WTC11 (cell line): ENCODE measurements around the gene PRKX. TPM values are rescaled to one million over a fixed set of nuclear protein-coding genes. Genes with fewer than 3 reads are reported as not detected.

Source experiments
- ATAC-seq: fragments of 200-7000 bp; cut with Tn5 transposase; 2 replicates; pipeline ENCODE4 v1.10.0; 2021; ENCODE audit warnings: mild to moderate bottlenecking, moderate library complexity
- CTCF ChIA-PET: fragments of 300-600 bp; sonication (Branson Sonifier 250); formaldehyde crosslinking; loops from one replicate; lab custom pipeline; 2021; ENCODE audit warnings: antibody characterized with exemption; lab: Charles Lee
- POLR2A ChIA-PET: fragments of 350-600 bp; sonication (Branson Sonifier 250); formaldehyde crosslinking; loops from one replicate; lab custom pipeline; 2021; ENCODE audit warnings: antibody characterized with exemption; lab: Charles Lee
- DNase-seq: peaks from one replicate; pipeline ENCODE4 v3.0.0; 2021; ENCODE audit warnings: low spot score
- H3K27ac Mint-ChIP-seq: 2 replicates; pipeline ENCODE4 v1.8.0; 2021; ENCODE audit warnings: mixed read lengths
- H3K27me3 Mint-ChIP-seq: 2 replicates; pipeline ENCODE4 v1.8.0; 2021; ENCODE audit warnings: low read depth, mild to moderate bottlenecking, moderate library complexity, mixed read lengths
- H3K36me3 Mint-ChIP-seq: 2 replicates; pipeline ENCODE4 v1.8.0; 2021; ENCODE audit warnings: mixed read lengths
- H3K4me1 Mint-ChIP-seq: 2 replicates; pipeline ENCODE4 v1.8.0; 2022; ENCODE audit warnings: mixed read lengths
- H3K4me3 Mint-ChIP-seq: 2 replicates; pipeline ENCODE4 v1.8.0; 2021; ENCODE audit warnings: mild to moderate bottlenecking, moderate library complexity, mixed read lengths
- H3K9me3 Mint-ChIP-seq: 2 replicates; pipeline ENCODE4 v1.8.0; 2021; ENCODE audit warnings: mixed read lengths
- HMGA2 ChIP-seq: fragments of 250-450 bp; sonication (Bioruptor Pico); IDR thresholded peaks from 2 replicates; pipeline ENCODE4 v1.4.0; 2021; ENCODE audit warnings: mild to moderate bottlenecking, moderate library complexity
- JUN ChIP-seq: sonication (generic); formaldehyde crosslinking; IDR thresholded peaks from 2 replicates; pipeline ENCODE4 v1.8.0; 2023; ENCODE audit warnings: mild to moderate bottlenecking, missing genetic modification reagents
- NR1H2 ChIP-seq: sonication (generic); formaldehyde crosslinking; IDR thresholded peaks from 2 replicates; pipeline ENCODE4 v1.9.0; 2021; ENCODE audit warnings: mild to moderate bottlenecking, moderate library complexity, missing genetic modification reagents
- NR3C1 ChIP-seq: sonication (generic); formaldehyde crosslinking; conservative IDR thresholded peaks from 2 replicates; pipeline ENCODE4 v1.8.1; 2023; ENCODE audit warnings: low read depth, mild to moderate bottlenecking, missing genetic modification reagents
- SMAD4 ChIP-seq: sonication (generic); formaldehyde crosslinking; IDR thresholded peaks from 2 replicates; pipeline ENCODE4 v1.8.0; 2022; ENCODE audit warnings: mild to moderate bottlenecking, missing genetic modification reagents
- TCF7 ChIP-seq: sonication (generic); formaldehyde crosslinking; IDR thresholded peaks from 2 replicates; pipeline ENCODE4 v1.8.0; 2022; ENCODE audit warnings: mild to moderate bottlenecking, low read depth, missing genetic modification reagents, moderate library complexity
- TEAD4 ChIP-seq: sonication (generic); formaldehyde crosslinking; IDR thresholded peaks from 2 replicates; pipeline ENCODE4 v1.8.0; 2022; ENCODE audit warnings: mild to moderate bottlenecking, missing genetic modification reagents
- ZNF121 ChIP-seq: sonication (generic); formaldehyde crosslinking; IDR thresholded peaks from 2 replicates; pipeline ENCODE4 v1.8.0; 2023; ENCODE audit warnings: missing genetic modification reagents
- ZNF232 ChIP-seq: sonication (generic); formaldehyde crosslinking; IDR thresholded peaks from 2 replicates; pipeline ENCODE4 v1.8.0; 2022; ENCODE audit warnings: mild to moderate bottlenecking, missing genetic modification reagents
- total RNA-seq: library from RNA; stranded (reverse); gene quantifications from 3 replicates; pipeline ENCODE4 v1.2.3, GENCODE V29; 2021
- TF ChIP-seq, protein P1 (sequence below): sonication (generic); formaldehyde crosslinking; IDR thresholded peaks from 2 replicates; pipeline ENCODE4 v1.8.0; 2022; ENCODE audit warnings: missing genetic modification reagents
- TF ChIP-seq, protein P2 (sequence below): sonication (generic); formaldehyde crosslinking; IDR thresholded peaks from 2 replicates; pipeline ENCODE4 v1.8.1; 2023; ENCODE audit warnings: mild to moderate bottlenecking, missing genetic modification reagents
- TF ChIP-seq, protein P3 (sequence below): sonication (generic); formaldehyde crosslinking; IDR thresholded peaks from 2 replicates; pipeline ENCODE4 v1.8.0; 2022; ENCODE audit warnings: mild to moderate bottlenecking, missing genetic modification reagents
- TF ChIP-seq, protein P4 (sequence below): fragments of 250-450 bp; sonication (Bioruptor Pico); conservative IDR thresholded peaks from 2 replicates; pipeline ENCODE4 v1.9.0; 2021; ENCODE audit warnings: mild to moderate bottlenecking
- TF ChIP-seq, protein P5 (sequence below): fragments of 200-600 bp; IDR thresholded peaks from 2 replicates; pipeline ENCODE4 v1.8.0; 2022; ENCODE audit warnings: antibody characterized with exemption
- TF ChIP-seq, protein P6 (sequence below): sonication (generic); formaldehyde crosslinking; IDR thresholded peaks from 2 replicates; pipeline ENCODE4 v1.8.0; 2023; ENCODE audit warnings: missing genetic modification reagents
- TF ChIP-seq, protein P7 (sequence below): sonication (generic); formaldehyde crosslinking; IDR thresholded peaks from 2 replicates; pipeline ENCODE4 v1.8.1; 2022; ENCODE audit warnings: low read depth, missing genetic modification reagents, borderline replicate concordance
- TF ChIP-seq, protein P8 (sequence below): sonication (generic); formaldehyde crosslinking; conservative IDR thresholded peaks from 2 replicates; pipeline ENCODE4 v1.8.1; 2023; ENCODE audit warnings: mild to moderate bottlenecking, low read depth, missing genetic modification reagents, moderate library complexity

Gene PRKX
- total RNA-seq, 1 experiment from 2014 or later = 66.6 TPM

DNA sequence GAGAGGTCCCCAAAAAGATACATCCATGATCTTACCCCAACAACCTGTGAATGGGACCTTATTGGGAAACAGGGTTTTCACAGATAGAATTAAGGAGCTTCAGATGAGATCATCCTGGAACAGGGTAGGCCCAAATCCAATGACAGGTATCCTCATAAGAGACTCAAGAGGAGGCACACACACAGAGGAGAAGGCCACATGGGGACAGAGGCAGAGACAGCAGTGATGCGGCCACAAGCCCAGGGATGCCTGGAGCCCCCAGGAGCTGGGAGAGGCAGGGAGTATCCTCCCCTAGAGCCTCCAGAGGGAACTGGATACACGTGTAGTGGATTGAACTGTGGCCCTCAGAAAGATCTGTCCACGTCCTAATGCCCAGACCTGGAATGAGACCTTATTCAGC, 82.3 kb downstream of the PRKX start:
- H3K4me1 Mint-ChIP-seq = no peaks in the 10 kb centered on the region
- no peak overlapping the region for H3K27ac Mint-ChIP-seq
- no peak for DNase-seq
- H3K4me3 Mint-ChIP-seq = no peak overlapping the region
- ChIA-PET CTCF (no interaction called here), POLR2A (no interaction called here)
- ATAC-seq = no peak
- H3K27me3 Mint-ChIP-seq = no peaks in the 10 kb centered on the region
- H3K9me3 Mint-ChIP-seq = no peaks in the 10 kb centered on the region
- H3K36me3 Mint-ChIP-seq = peaks cover 34% of the 10 kb centered on the region
- TF ChIP-seq, protein P1, sequence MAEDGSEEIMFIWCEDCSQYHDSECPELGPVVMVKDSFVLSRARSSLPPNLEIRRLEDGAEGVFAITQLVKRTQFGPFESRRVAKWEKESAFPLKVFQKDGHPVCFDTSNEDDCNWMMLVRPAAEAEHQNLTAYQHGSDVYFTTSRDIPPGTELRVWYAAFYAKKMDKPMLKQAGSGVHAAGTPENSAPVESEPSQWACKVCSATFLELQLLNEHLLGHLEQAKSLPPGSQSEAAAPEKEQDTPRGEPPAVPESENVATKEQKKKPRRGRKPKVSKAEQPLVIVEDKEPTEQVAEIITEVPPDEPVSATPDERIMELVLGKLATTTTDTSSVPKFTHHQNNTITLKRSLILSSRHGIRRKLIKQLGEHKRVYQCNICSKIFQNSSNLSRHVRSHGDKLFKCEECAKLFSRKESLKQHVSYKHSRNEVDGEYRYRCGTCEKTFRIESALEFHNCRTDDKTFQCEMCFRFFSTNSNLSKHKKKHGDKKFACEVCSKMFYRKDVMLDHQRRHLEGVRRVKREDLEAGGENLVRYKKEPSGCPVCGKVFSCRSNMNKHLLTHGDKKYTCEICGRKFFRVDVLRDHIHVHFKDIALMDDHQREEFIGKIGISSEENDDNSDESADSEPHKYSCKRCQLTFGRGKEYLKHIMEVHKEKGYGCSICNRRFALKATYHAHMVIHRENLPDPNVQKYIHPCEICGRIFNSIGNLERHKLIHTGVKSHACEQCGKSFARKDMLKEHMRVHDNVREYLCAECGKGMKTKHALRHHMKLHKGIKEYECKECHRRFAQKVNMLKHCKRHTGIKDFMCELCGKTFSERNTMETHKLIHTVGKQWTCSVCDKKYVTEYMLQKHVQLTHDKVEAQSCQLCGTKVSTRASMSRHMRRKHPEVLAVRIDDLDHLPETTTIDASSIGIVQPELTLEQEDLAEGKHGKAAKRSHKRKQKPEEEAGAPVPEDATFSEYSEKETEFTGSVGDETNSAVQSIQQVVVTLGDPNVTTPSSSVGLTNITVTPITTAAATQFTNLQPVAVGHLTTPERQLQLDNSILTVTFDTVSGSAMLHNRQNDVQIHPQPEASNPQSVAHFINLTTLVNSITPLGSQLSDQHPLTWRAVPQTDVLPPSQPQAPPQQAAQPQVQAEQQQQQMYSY (CRISPR knock-in tag) = no peak
- TF ChIP-seq, protein P2, sequence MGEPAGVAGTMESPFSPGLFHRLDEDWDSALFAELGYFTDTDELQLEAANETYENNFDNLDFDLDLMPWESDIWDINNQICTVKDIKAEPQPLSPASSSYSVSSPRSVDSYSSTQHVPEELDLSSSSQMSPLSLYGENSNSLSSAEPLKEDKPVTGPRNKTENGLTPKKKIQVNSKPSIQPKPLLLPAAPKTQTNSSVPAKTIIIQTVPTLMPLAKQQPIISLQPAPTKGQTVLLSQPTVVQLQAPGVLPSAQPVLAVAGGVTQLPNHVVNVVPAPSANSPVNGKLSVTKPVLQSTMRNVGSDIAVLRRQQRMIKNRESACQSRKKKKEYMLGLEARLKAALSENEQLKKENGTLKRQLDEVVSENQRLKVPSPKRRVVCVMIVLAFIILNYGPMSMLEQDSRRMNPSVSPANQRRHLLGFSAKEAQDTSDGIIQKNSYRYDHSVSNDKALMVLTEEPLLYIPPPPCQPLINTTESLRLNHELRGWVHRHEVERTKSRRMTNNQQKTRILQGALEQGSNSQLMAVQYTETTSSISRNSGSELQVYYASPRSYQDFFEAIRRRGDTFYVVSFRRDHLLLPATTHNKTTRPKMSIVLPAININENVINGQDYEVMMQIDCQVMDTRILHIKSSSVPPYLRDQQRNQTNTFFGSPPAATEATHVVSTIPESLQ (CRISPR knock-in tag) = no peak
- no peak for TF ChIP-seq HMGA2 (CRISPR knock-in tag)
- TF ChIP-seq, protein P3, sequence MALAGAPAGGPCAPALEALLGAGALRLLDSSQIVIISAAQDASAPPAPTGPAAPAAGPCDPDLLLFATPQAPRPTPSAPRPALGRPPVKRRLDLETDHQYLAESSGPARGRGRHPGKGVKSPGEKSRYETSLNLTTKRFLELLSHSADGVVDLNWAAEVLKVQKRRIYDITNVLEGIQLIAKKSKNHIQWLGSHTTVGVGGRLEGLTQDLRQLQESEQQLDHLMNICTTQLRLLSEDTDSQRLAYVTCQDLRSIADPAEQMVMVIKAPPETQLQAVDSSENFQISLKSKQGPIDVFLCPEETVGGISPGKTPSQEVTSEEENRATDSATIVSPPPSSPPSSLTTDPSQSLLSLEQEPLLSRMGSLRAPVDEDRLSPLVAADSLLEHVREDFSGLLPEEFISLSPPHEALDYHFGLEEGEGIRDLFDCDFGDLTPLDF (CRISPR knock-in tag) = no peak
- TF ChIP-seq, protein P4, sequence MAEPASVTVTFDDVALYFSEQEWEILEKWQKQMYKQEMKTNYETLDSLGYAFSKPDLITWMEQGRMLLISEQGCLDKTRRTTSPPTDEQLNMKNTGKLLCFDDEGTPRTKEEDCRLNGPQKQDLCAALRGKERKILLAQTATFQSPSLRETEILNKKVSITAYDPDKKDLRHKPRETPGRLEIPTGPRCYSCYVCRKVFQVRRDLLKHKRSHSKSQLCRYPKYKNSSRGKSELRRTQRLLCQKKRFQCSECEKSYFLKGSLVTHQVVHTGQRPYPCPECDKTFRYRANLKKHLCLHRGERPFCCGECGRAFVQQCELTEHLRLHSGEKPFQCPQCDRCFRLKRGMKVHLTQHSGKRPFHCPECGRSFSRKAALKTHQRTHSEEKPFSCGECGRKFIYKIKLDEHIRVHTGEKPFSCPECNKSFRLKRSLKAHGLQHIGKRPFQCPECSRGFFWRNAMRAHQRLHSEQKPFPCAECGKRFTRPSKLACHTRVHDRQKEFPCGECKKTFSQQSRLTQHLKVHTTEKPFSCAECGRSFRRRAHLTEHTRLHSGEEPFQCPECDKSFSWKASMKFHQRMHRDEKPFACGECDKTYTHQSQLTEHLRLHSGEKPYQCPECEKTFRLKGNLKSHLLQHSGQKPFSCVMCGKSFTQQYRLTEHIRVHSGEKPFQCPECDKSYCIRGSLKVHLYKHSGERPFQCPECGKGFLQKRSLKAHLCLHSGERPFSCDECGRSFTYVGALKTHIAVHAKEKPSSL = no peak
- no peak for TF ChIP-seq NR3C1 (CRISPR knock-in tag)
- TF ChIP-seq ZNF232 (CRISPR knock-in tag) = no peak
- TF ChIP-seq NR1H2 = no peak
- no peak for TF ChIP-seq TEAD4 (CRISPR knock-in tag)
- TF ChIP-seq, protein P5, sequence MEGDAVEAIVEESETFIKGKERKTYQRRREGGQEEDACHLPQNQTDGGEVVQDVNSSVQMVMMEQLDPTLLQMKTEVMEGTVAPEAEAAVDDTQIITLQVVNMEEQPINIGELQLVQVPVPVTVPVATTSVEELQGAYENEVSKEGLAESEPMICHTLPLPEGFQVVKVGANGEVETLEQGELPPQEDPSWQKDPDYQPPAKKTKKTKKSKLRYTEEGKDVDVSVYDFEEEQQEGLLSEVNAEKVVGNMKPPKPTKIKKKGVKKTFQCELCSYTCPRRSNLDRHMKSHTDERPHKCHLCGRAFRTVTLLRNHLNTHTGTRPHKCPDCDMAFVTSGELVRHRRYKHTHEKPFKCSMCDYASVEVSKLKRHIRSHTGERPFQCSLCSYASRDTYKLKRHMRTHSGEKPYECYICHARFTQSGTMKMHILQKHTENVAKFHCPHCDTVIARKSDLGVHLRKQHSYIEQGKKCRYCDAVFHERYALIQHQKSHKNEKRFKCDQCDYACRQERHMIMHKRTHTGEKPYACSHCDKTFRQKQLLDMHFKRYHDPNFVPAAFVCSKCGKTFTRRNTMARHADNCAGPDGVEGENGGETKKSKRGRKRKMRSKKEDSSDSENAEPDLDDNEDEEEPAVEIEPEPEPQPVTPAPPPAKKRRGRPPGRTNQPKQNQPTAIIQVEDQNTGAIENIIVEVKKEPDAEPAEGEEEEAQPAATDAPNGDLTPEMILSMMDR = no peak
- TF ChIP-seq TCF7 (CRISPR knock-in tag) = no peak
- TF ChIP-seq, protein P6, sequence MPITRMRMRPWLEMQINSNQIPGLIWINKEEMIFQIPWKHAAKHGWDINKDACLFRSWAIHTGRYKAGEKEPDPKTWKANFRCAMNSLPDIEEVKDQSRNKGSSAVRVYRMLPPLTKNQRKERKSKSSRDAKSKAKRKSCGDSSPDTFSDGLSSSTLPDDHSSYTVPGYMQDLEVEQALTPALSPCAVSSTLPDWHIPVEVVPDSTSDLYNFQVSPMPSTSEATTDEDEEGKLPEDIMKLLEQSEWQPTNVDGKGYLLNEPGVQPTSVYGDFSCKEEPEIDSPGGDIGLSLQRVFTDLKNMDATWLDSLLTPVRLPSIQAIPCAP = no peak
- TF ChIP-seq, protein P7, sequence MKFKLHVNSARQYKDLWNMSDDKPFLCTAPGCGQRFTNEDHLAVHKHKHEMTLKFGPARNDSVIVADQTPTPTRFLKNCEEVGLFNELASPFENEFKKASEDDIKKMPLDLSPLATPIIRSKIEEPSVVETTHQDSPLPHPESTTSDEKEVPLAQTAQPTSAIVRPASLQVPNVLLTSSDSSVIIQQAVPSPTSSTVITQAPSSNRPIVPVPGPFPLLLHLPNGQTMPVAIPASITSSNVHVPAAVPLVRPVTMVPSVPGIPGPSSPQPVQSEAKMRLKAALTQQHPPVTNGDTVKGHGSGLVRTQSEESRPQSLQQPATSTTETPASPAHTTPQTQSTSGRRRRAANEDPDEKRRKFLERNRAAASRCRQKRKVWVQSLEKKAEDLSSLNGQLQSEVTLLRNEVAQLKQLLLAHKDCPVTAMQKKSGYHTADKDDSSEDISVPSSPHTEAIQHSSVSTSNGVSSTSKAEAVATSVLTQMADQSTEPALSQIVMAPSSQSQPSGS (CRISPR knock-in tag) = no peak
- TF ChIP-seq, protein P8, sequence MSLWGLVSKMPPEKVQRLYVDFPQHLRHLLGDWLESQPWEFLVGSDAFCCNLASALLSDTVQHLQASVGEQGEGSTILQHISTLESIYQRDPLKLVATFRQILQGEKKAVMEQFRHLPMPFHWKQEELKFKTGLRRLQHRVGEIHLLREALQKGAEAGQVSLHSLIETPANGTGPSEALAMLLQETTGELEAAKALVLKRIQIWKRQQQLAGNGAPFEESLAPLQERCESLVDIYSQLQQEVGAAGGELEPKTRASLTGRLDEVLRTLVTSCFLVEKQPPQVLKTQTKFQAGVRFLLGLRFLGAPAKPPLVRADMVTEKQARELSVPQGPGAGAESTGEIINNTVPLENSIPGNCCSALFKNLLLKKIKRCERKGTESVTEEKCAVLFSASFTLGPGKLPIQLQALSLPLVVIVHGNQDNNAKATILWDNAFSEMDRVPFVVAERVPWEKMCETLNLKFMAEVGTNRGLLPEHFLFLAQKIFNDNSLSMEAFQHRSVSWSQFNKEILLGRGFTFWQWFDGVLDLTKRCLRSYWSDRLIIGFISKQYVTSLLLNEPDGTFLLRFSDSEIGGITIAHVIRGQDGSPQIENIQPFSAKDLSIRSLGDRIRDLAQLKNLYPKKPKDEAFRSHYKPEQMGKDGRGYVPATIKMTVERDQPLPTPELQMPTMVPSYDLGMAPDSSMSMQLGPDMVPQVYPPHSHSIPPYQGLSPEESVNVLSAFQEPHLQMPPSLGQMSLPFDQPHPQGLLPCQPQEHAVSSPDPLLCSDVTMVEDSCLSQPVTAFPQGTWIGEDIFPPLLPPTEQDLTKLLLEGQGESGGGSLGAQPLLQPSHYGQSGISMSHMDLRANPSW = no peak
- no peak for TF ChIP-seq JUN (CRISPR knock-in tag)
- no peak for TF ChIP-seq ZNF121 (CRISPR knock-in tag)
- no peak for TF ChIP-seq SMAD4 (CRISPR knock-in tag)
